HepG2 (cell line): ENCODE data around the gene ERCC4. TPM values are rescaled to one million over a fixed set of nuclear protein-coding genes. Genes with fewer than 3 reads are reported as not detected.

ENCODE experiments used
- ATAC-seq: fragments of 200-7000 bp; cut with Tn5 transposase; 3 replicates; pipeline ENCODE4 v1.9.1; 2020; ENCODE audit warnings: mild to moderate bottlenecking, moderate library complexity
- BruUV-seq: library from RNA; stranded (reverse); fragments of 400-500 nt; replicated peaks from 2 replicates; lab custom pipeline; 2021; lab: Mats Ljungman, UMichigan
- CTCF ChIA-PET: fragments of 300-600 bp; formaldehyde crosslinking; extraction: SDS; loops from one replicate; lab custom pipeline; 2021; ENCODE audit warnings: low total read pairs, inconsistent platforms, low intra/inter-chr PET ratio; lab: Yijun Ruan, JAX
- POLR2A ChIA-PET: fragments of 350-600 bp; sonication (Branson Sonifier 250); formaldehyde crosslinking; loops from one replicate; lab custom pipeline; 2020; ENCODE audit warnings: antibody characterized with exemption, inconsistent platforms; lab: Yijun Ruan, JAX
- DNase-seq: peaks from one replicate; pipeline ENCODE4 v3.0.0-alpha.2; 2015; ENCODE audit warnings: low spot score
- FAIRE-seq: peaks from 3 replicates; lab custom pipeline; 2011; peaks lifted over from hg19 to GRCh38; lab: Jason Lieb, UNC
- H2AFZ ChIP-seq: one replicate; pipeline ENCODE4 v1.6.1; 2011; ENCODE audit warnings: low read length, inconsistent platforms
- H3K27ac ChIP-seq: fragments of 300-600 bp; 3 replicates; pipeline ENCODE4 v1.8.0; 2011; ENCODE audit warnings: mixed run types, mild to moderate bottlenecking, mixed read lengths, low read length, inconsistent platforms; ENCODE audit not compliant: insufficient read depth; ENCODE audit errors: extremely low read length
- H3K27me3 ChIP-seq, 2 experiments: fragments of 200-600 bp in 1 of 2; 2 replicates in 1 of 2; 3 replicates in 1 of 2; pipeline versions ENCODE4 v1.6.0 to v1.8.0; 2011; ENCODE audit warnings: low read length in 2 of 2, mild to moderate bottlenecking in 2 of 2, moderate library complexity in 2 of 2, inconsistent platforms in 1 of 2; ENCODE audit not compliant: insufficient read depth in 2 of 2, control insufficient read depth in 1 of 2
- H3K36me3 ChIP-seq, 2 experiments: fragments of 200-600 bp in 1 of 2; replicated peaks in 1 of 2; 2 replicates in 1 of 2; 3 replicates in 1 of 2; pipeline versions ENCODE4 v1.5.1 to v1.8.0; 2011; ENCODE audit warnings: low read length in 2 of 2, inconsistent platforms in 1 of 2; ENCODE audit not compliant: insufficient read depth in 2 of 2, control insufficient read depth in 1 of 2
- H3K4me1 ChIP-seq: 2 replicates; pipeline ENCODE4 v1.5.1; 2012; ENCODE audit warnings: low read length, inconsistent platforms; ENCODE audit not compliant: insufficient read depth
- H3K4me2 ChIP-seq: 2 replicates; pipeline ENCODE4 v1.6.0; 2011; ENCODE audit warnings: low read depth, low read length, inconsistent platforms
- H3K4me3 ChIP-seq, 3 experiments: fragments of 200-600 bp in 1 of 3; sonication (generic), shearing (Covaris generic) in 1 of 3; replicated peaks in 1 of 3; 2 replicates each; pipeline ENCODE4 v1.5.1; 2011 to 2016; ENCODE audit warnings: low read length in 3 of 3, inconsistent platforms in 2 of 3, low read depth in 2 of 3, mild to moderate bottlenecking in 2 of 3, control low read depth in 1 of 3, mixed read lengths in 1 of 3; ENCODE audit not compliant: insufficient read depth in 1 of 3
- H3K79me2 ChIP-seq: one replicate; pipeline ENCODE4 v1.6.1; 2011; ENCODE audit warnings: low read length, inconsistent platforms; ENCODE audit not compliant: insufficient read depth
- H3K9ac ChIP-seq: 2 replicates; pipeline ENCODE4 v1.6.0; 2011; ENCODE audit warnings: mild to moderate bottlenecking, low read depth, low read length, inconsistent platforms; ENCODE audit not compliant: insufficient read depth
- H3K9me3 ChIP-seq: 2 replicates; pipeline ENCODE4 v1.5.1; 2012; ENCODE audit warnings: mild to moderate bottlenecking, low read length
- H4K20me1 ChIP-seq: 2 replicates; pipeline ENCODE4 v1.6.0; 2011; ENCODE audit warnings: inconsistent platforms, mild to moderate bottlenecking, low read length, moderate library complexity; ENCODE audit not compliant: insufficient read depth
- CHD4 ChIP-seq: fragments of 200-600 bp; sonication (generic); IDR thresholded peaks from 2 replicates; pipeline ENCODE4 v1.7.0; 2017; ENCODE audit warnings: mild to moderate bottlenecking, low read length, borderline replicate concordance
- JUN ChIP-seq: sonication (generic); formaldehyde crosslinking; IDR thresholded peaks from 2 replicates; pipeline ENCODE4 v1.4.0; 2020; ENCODE audit warnings: mild to moderate bottlenecking, missing genetic modification reagents
- KDM1A ChIP-seq: IDR thresholded peaks from 2 replicates; pipeline ENCODE4 v1.6.1; 2016; ENCODE audit warnings: missing compliant biosample characterization
- MYNN ChIP-seq: sonication (generic); formaldehyde crosslinking; IDR thresholded peaks from 2 replicates; pipeline ENCODE4 v1.4.0; 2020; ENCODE audit warnings: mild to moderate bottlenecking, low read depth, missing genetic modification reagents
- U2AF2 ChIP-seq: fragments of 200-400 bp; formaldehyde crosslinking; IDR thresholded peaks from 2 replicates; pipeline ENCODE4 v1.6.1; 2017; ENCODE audit warnings: low read depth, mild to moderate bottlenecking, low read length
- ZBTB21 ChIP-seq: sonication (generic); formaldehyde crosslinking; IDR thresholded peaks from 2 replicates; pipeline ENCODE4 v1.4.0; 2020; ENCODE audit warnings: missing genetic modification reagents
- ZMYM2 ChIP-seq: sonication (generic); formaldehyde crosslinking; IDR thresholded peaks from 2 replicates; pipeline ENCODE4 v1.8.0; 2022; ENCODE audit warnings: mild to moderate bottlenecking, missing genetic modification reagents
- ZNF282 ChIP-seq: fragments of 450-650 bp; IDR thresholded peaks from 2 replicates; pipeline ENCODE4 v1.6.1; 2018; ENCODE audit not compliant: partially characterized antibody
- ZNF713 ChIP-seq: sonication (generic); formaldehyde crosslinking; IDR thresholded peaks from 2 replicates; pipeline ENCODE4 v1.4.0; 2020; ENCODE audit warnings: mild to moderate bottlenecking, missing genetic modification reagents
- WGBS: methylation state at CpG from one replicate; pipeline ENCODE4 v1.1.6; 2017; ENCODE audit warnings: low lambda C conversion rate; 5-methylcytosine and 5-hydroxymethylcytosine counted together
- in situ Hi-C: cut with HindIII; loops from 2 replicates; pipeline ENCODE4 v1.10.0; 2017; ENCODE audit warnings: low pct_unique_long_range_greater_than_20kb; ENCODE audit not compliant: extremely low pct_ligation_motif_present
- intact Hi-C: fragments of 100-400 bp; cut with micrococcal nuclease; formaldehyde crosslinking; loops from one replicate; pipeline ENCODE4 v1.10.0; 2022; ENCODE audit not compliant: unreplicated experiment
- polyA plus RNA-seq, 8 experiments: library from polyadenylated mRNA; depleted of rRNA in 3 of 8; stranded (reverse) in 7 of 8; unstranded in 1 of 8; fragments of >200 nt; fragmentation: Illumina TruSeq in 4 of 8; extraction: Trizol in 4 of 8; gene quantifications; 2 replicates each; pipeline versions ENCODE4 v1.2.1 to v1.2.3, GENCODE V29; 2011 to 2016; ENCODE audit warnings: low read depth in 4 of 8, missing spikeins in 1 of 8, mixed read lengths in 1 of 8; ENCODE audit not compliant: insufficient read depth in 1 of 8
- total RNA-seq, 5 experiments: library from RNA; depleted of rRNA; stranded (reverse); fragments of >200 nt; fragmentation: Illumina TruSeq; extraction: Trizol; gene quantifications; 2 replicates each; pipeline ENCODE4 v1.2.3, GENCODE V29; 2016; ENCODE audit warnings: low read depth in 1 of 5
- TF ChIP-seq, protein P1 (sequence below): IDR thresholded peaks from 2 replicates; pipeline ENCODE4 v1.6.1; 2018; ENCODE audit warnings: missing genetic modification reagents, mild to moderate bottlenecking, missing compliant biosample characterization
- TF ChIP-seq, protein P2 (sequence below): IDR thresholded peaks from 2 replicates; pipeline ENCODE4 v1.6.1; 2016

The ERCC4 gene
- total and polyA plus RNA-seq, 2 of the 13 experiments (the other 11 are each of a cell fraction or from before 2014, with no cell fraction given): 5.4 to 15.2 TPM

DNA sequence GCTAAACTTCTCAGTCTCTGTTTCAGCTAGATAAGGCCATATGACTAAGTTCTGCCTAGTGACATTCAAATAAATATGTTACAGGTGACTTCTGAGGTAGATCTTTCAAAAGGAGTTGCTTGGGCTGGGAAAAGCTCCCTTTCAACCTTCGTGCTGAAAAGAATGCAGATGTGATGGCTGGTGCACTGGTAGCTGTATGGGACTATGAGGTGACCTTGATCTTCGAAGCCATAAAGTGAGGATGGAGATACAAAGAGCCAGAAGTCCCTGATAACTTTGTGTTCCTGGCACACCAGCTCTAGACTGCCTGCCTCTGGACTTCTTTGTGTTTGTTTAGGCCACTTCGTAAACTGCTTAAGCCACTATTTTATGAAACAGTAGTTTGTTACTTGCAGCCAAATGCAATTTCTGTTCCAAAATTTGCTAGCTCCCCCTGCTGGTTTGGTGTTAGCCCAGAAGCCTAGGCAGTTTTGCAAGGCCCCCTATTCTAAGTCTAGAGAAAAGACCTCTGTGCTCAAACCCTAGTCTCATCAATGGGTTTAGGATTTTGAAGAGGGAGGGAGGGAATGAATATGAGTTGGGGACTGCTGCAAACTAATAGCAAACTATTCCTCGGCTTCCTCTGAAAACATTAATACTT lies 23.3 kb upstream of the ERCC4 start (continued):
- TF ChIP-seq, protein P1, sequence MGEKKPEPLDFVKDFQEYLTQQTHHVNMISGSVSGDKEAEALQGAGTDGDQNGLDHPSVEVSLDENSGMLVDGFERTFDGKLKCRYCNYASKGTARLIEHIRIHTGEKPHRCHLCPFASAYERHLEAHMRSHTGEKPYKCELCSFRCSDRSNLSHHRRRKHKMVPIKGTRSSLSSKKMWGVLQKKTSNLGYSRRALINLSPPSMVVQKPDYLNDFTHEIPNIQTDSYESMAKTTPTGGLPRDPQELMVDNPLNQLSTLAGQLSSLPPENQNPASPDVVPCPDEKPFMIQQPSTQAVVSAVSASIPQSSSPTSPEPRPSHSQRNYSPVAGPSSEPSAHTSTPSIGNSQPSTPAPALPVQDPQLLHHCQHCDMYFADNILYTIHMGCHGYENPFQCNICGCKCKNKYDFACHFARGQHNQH (CRISPR knock-in tag): no peak
- TF ChIP-seq ZBTB21 (CRISPR knock-in tag) (no peak), CHD4 (peak; percentile 37; the same call in 1 of the 2 replicates), ZNF713 (CRISPR knock-in tag) (no peak), JUN (CRISPR knock-in tag) (no peak), ZMYM2 (no peak), ZNF282 (no peak), KDM1A (CRISPR knock-in tag) (0 out of 2 replicates have a peak, but pooled peaks have one; percentile 58)
- TF ChIP-seq, protein P2, sequence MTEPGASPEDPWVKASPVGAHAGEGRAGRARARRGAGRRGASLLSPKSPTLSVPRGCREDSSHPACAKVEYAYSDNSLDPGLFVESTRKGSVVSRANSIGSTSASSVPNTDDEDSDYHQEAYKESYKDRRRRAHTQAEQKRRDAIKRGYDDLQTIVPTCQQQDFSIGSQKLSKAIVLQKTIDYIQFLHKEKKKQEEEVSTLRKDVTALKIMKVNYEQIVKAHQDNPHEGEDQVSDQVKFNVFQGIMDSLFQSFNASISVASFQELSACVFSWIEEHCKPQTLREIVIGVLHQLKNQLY: no peak

- Histone ChIP-seq H3K36me3 (no peaks in the 10 kb centered on the region), H3K4me1 (peaks cover 5% of the 10 kb centered on the region), H3K79me2 (no peaks in the 10 kb centered on the region), H3K27ac (no peak overlapping the region), H2AFZ (no peak overlapping the region), H3K9me3 (no peaks in the 10 kb centered on the region), H3K4me2 (no peak overlapping the region), H4K20me1 (no peaks in the 10 kb centered on the region), H3K9ac (no peak overlapping the region), H3K4me3 (no peak overlapping the region), H3K27me3 (peaks cover 0 to 9% of the 10 kb centered on the region in 2 experiments; a peak in 1 of 5 replicates)
- in situ Hi-C loops: no loop called here
- ATAC-seq (no peak), DNase-seq (no peak), FAIRE-seq (no peak)
- intact Hi-C loops: no loop called here
- 31% methylated on average over 2 of the region's 2 CpGs for WGBS
- ChIA-PET CTCF (no interaction called here), POLR2A (no interaction called here)
- TF ChIP-seq U2AF2 (no peak), MYNN (no peak)
- BruUV-seq: no TSS peak
Measured at GRCh38 chr16:13897806-13898205, 22.1 kb upstream of the ERCC4 start.
